Loucy (cell line): ENCODE data around the gene GALNT18.

Source experiments
- EZH2phosphoT487 ChIP-seq: fragments of 200-600 bp; IDR thresholded peaks from 2 replicates; pipeline ENCODE4 v1.6.1; 2018; ENCODE audit warnings: antibody characterized with exemption, mild to moderate bottlenecking, moderate library complexity, borderline replicate concordance
- TF ChIP-seq, protein P1 (sequence below): fragments of 200-600 bp; sonication (generic); conservative IDR thresholded peaks from 2 replicates; pipeline ENCODE4 v1.5.1; 2014; ENCODE audit warnings: mild to moderate bottlenecking, antibody characterized with exemption, low read length

- TF ChIP-seq, protein P1, sequence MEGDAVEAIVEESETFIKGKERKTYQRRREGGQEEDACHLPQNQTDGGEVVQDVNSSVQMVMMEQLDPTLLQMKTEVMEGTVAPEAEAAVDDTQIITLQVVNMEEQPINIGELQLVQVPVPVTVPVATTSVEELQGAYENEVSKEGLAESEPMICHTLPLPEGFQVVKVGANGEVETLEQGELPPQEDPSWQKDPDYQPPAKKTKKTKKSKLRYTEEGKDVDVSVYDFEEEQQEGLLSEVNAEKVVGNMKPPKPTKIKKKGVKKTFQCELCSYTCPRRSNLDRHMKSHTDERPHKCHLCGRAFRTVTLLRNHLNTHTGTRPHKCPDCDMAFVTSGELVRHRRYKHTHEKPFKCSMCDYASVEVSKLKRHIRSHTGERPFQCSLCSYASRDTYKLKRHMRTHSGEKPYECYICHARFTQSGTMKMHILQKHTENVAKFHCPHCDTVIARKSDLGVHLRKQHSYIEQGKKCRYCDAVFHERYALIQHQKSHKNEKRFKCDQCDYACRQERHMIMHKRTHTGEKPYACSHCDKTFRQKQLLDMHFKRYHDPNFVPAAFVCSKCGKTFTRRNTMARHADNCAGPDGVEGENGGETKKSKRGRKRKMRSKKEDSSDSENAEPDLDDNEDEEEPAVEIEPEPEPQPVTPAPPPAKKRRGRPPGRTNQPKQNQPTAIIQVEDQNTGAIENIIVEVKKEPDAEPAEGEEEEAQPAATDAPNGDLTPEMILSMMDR: no peak
- no peak for TF ChIP-seq EZH2phosphoT487
Observed at GRCh38 chr11:11561991-11562390, 59.8 kb downstream of the GALNT18 start.
